ENCODE data around the gene KLHL40. TPM values are rescaled to one million over a fixed set of nuclear protein-coding genes. Genes with fewer than 3 reads are reported as not detected.

Gene KLHL40
- total RNA-seq, 2 experiments from 2014 or later: not detected

DNA sequence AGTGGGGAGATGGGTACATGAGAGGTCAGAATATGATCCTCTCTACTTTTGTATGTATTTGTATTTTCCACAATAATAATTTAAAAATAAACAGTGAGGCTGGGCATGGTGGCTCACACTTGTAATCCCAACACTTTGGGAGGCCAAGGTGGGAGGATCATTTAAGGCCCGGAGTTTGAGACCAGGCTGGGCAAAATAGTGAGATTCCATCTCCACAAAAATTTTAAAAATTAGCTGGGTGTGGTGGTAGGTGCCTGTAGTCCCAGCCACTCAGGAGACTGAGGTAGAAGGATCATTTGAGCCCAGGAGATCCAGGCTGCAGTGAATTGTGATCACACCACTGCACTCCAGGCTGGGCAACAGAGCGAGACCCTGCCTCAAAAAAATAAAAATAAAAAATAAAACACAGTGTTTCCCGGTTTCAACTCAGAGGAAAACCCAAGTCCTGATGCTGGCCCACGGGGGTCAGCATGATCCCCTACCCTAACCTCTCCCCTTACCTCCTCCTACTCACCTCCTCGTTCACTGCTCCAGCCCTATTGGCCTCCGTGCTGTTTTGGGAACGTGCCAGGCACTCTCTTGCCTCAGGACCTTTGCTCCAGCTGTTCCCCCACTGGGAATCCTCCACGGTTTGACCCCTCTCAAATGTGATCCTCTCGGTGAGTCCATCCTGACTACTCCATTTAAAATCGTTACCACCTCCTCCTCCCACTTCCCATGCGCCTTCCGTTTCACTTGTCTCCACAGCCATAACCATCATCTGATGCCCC lies 2.9 kb upstream of the KLHL40 start:
- Mint-ChIP-seq H3K27me3 (peaks cover 43% of the 10 kb centered on the region), H3K4me1 (peaks cover 16% of the 10 kb centered on the region), H3K27ac (no peak overlapping the region), H3K36me3 (no peaks in the 10 kb centered on the region), H3K4me3 (no peak overlapping the region), H3K9me3 (ENCODE audit: low read depth) (peaks cover 6% of the 10 kb centered on the region)
- CTCF ChIA-PET: no interaction called here
- ATAC-seq (no peak), DNase-seq (no peak)

- H3K36me3 Mint-ChIP-seq: no peaks in the 10 kb centered on the region
- H3K27ac Mint-ChIP-seq: no peak overlapping the region
- CTCF ChIA-PET: no interaction called here
- no peak overlapping the region for H3K4me3 Mint-ChIP-seq
- H3K4me1 Mint-ChIP-seq: peaks cover 7% of the 10 kb centered on the region
- ATAC-seq: peak; percentile 70
- peak; percentile 53 for DNase-seq
- H3K9me3 Mint-ChIP-seq (ENCODE audit: low read depth): no peaks in the 10 kb centered on the region
- H3K27me3 Mint-ChIP-seq: peaks cover 36% of the 10 kb centered on the region
These were observed 1.3 kb upstream of the KLHL40 start for GRCh38 chr3:42683875-42684598.

- H3K4me3 Mint-ChIP-seq: no peak overlapping the region
- no peaks in the 10 kb centered on the region for H3K36me3 Mint-ChIP-seq
- H3K9me3 Mint-ChIP-seq (ENCODE audit: low read depth): no peaks in the 10 kb centered on the region
- ATAC-seq (no peak), DNase-seq (no peak)
- peaks cover 5% of the 10 kb centered on the region for H3K4me1 Mint-ChIP-seq
- H3K27me3 Mint-ChIP-seq: peaks cover 37% of the 10 kb centered on the region
- H3K27ac Mint-ChIP-seq: no peak overlapping the region
- CTCF ChIA-PET: no interaction called here
These were observed 540 bp upstream of the KLHL40 start for GRCh38 chr3:42684632-42685362.

GRCh38 chr3:42685891-42686820 lies 819 bp downstream of the KLHL40 start:
- peaks cover 5% of the 10 kb centered on the region for H3K4me1 Mint-ChIP-seq
- CTCF ChIA-PET: no interaction called here
- H3K27ac Mint-ChIP-seq: no peak overlapping the region
- DNase-seq (no peak), ATAC-seq (no peak)
- H3K27me3 Mint-ChIP-seq: peaks cover 40% of the 10 kb centered on the region
- H3K36me3 Mint-ChIP-seq: no peaks in the 10 kb centered on the region
- H3K9me3 Mint-ChIP-seq (ENCODE audit: low read depth): no peaks in the 10 kb centered on the region
- H3K4me3 Mint-ChIP-seq: no peak overlapping the region

DNA sequence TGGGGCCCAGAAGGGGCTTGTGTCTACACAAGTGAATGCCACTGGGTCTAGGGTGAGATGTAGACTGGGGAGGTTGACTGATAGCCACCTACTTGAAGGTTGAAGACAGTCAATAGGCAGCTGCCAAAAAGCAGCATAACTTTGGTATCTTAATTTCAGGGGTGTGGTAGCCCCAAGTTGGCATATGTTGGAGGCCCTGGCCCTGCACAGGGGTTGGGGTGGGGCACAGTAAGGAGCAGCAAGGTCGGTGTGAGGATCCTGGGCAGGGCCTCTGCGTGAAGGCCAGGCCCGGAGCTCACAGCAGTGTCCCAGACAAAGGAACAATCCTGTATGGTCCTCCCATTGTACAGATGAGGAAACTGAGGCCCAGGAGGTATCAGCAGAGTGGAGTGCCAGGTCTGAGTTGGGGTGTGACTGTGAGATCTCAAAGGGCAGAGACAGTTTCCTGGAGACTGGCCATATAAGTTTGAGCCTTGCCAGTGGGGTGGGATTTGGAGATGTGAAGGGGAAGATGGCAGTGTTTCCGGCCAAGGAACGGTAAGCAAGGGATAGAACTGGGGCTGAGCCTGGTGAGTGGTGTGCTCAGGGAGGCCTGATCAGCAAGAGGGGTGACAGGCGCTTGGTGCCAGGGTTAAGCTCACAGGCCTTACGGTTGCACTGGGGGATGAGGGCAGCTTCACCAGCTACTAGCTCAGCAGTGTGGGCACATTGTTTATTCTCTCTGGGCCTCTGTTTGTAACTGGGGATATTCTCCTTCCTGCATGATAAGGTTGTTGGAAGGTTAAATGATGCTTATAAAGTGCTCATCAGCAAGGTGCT lies 1.7 kb downstream of the KLHL40 start:
- Mint-ChIP-seq H3K27ac (no peak overlapping the region), H3K4me1 (peaks cover 5% of the 10 kb centered on the region), H3K4me3 (no peak overlapping the region), H3K36me3 (no peaks in the 10 kb centered on the region), H3K9me3 (ENCODE audit: low read depth) (no peaks in the 10 kb centered on the region), H3K27me3 (peaks cover 37% of the 10 kb centered on the region)
- CTCF ChIA-PET: no interaction called here
- ATAC-seq (no peak), DNase-seq (no peak)

DNA sequence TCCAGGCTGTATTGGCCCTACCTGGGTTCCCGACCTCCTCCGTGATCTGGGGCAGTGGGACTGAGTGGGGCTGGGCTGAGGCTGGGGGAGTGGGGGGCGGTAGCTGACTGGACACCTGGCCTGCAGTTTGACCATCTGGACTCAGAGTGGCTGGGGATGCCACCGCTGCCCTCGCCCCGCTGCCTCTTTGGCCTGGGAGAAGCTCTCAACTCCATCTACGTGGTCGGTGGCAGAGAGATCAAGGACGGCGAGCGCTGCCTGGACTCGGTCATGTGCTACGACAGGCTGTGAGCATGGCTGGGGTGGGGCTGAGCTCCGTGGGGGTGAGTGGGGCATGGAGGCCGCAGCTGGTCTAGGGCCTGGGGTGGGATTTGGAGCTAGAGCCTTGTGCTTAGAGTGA lies 2.7 kb downstream of the KLHL40 start:
- no peak for DNase-seq
- H3K4me1 Mint-ChIP-seq: peaks cover 5% of the 10 kb centered on the region
- no peak overlapping the region for H3K27ac Mint-ChIP-seq
- no peaks in the 10 kb centered on the region for H3K9me3 Mint-ChIP-seq (ENCODE audit: low read depth)
- CTCF ChIA-PET: no interaction called here
- H3K36me3 Mint-ChIP-seq: no peaks in the 10 kb centered on the region
- H3K4me3 Mint-ChIP-seq: no peak overlapping the region
- ATAC-seq: no peak
- H3K27me3 Mint-ChIP-seq: peaks cover 32% of the 10 kb centered on the region

DNA sequence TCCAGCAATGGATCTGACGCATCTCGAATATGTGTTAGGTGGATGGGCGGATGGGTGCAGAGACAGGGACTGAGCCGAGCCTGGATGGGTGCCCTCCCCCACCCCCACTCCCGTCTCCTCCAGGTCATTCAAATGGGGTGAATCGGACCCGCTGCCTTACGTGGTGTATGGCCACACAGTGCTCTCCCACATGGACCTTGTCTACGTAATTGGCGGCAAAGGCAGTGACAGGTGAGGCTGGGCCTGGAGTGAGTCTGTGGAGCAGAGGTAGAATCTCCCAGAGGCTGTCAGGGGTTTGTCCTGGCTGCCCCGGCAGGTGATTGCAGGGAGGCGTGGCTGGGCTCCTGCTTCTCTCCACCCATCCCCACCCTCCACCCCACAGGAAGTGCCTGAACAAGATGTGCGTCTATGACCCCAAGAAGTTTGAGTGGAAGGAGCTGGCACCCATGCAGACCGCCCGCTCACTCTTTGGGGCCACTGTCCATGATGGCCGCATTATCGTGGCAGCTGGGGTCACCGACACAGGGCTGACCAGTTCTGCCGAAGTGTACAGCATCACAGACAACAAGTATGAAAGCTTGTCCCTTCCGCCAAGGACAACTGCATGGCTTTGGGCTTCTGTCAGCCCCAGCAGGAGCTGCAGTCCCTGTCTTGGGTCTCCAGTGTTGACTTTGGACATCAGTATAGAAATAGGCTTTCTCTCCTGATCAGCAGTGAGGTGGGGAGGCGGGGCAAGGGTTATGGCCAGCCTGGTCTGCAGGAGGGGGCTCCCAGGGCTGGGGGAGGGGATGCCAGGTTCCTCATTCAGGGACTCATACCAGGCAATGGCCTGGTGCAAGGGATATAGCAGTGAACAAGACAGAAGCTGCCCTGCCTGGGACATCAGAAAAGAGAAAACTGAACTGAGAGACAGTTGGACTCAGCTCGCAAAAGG lies 3.4 kb downstream of the KLHL40 start:
- H3K4me1 Mint-ChIP-seq: peaks cover 3% of the 10 kb centered on the region
- ATAC-seq (no peak), DNase-seq (no peak)

DNA sequence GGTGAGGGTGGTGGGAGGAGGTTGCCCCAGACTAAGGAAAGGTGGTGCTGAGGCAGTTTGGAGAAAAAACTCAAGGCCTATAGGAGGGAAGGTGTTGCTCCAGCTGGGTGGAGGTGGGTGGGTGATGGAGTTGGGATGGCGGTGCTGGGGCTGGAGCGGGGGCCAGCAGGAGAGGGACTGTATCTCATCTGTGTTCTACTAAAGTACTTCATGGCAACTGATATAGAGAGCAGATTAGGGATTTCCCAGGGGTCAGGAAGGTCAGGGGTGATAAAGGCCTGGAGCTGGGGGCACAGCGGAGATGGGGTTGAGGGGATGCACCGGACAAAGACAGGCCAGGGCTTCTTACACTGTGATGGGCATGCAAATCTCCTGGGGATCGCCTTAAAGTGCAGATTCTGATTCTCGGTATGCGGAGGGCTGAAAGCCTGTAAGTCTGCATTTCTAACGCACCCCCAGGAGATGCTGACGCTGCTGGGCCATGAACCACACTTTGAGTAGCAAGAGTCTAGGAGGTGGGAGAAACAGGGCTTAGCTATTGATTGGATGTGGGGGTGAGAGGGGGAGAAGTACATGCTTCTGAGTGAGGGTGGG lies 4.2 kb downstream of the KLHL40 start:
- Mint-ChIP-seq H3K27ac (no peak overlapping the region), H3K9me3 (ENCODE audit: low read depth) (no peaks in the 10 kb centered on the region), H3K36me3 (no peaks in the 10 kb centered on the region), H3K4me1 (peaks cover 2% of the 10 kb centered on the region), H3K4me3 (no peak overlapping the region), H3K27me3 (peaks cover 29% of the 10 kb centered on the region)
- ATAC-seq (no peak), DNase-seq (no peak)
- CTCF ChIA-PET: interaction anchor here (1.2 kb wide), 1 partner anchor 10 kb away, joined by 3 read pairs; no protein-coding TSS in a partner anchor

More for the DNA sequence above, 3.4 kb downstream of the KLHL40 start:
- H3K27ac Mint-ChIP-seq: no peak overlapping the region
- CTCF ChIA-PET: no interaction called here
- no peaks in the 10 kb centered on the region for H3K9me3 Mint-ChIP-seq (ENCODE audit: low read depth)
- no peaks in the 10 kb centered on the region for H3K36me3 Mint-ChIP-seq
- H3K27me3 Mint-ChIP-seq: peaks cover 30% of the 10 kb centered on the region
- H3K4me3 Mint-ChIP-seq: no peak overlapping the region

DNA sequence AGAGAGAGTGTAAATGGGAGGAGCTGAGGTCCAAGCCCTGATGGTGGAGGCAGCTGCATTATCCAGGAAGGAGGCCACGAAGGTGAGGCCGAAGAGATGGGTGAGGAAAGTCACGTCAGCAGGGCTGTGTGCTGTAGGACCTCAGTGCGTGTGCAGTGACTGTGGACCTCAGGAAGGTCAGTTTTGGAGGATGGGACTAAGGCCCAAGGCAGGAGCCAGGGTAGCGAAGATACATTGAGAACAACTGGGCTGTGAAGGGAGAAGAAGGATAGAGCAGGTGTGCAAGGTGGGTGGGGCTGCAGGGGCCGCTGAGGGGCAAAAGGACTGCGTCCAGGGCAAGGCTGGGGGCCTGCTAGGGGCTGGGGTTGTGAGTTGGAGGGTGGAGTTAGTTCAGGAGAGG lies 4.9 kb downstream of the KLHL40 start:
- Mint-ChIP-seq H3K27me3 (peaks cover 25% of the 10 kb centered on the region), H3K36me3 (no peaks in the 10 kb centered on the region)
- CTCF ChIA-PET: interaction anchor here (1.2 kb wide), 1 partner anchor 11 kb away, joined by 3 read pairs; no protein-coding TSS in a partner anchor

DNA sequence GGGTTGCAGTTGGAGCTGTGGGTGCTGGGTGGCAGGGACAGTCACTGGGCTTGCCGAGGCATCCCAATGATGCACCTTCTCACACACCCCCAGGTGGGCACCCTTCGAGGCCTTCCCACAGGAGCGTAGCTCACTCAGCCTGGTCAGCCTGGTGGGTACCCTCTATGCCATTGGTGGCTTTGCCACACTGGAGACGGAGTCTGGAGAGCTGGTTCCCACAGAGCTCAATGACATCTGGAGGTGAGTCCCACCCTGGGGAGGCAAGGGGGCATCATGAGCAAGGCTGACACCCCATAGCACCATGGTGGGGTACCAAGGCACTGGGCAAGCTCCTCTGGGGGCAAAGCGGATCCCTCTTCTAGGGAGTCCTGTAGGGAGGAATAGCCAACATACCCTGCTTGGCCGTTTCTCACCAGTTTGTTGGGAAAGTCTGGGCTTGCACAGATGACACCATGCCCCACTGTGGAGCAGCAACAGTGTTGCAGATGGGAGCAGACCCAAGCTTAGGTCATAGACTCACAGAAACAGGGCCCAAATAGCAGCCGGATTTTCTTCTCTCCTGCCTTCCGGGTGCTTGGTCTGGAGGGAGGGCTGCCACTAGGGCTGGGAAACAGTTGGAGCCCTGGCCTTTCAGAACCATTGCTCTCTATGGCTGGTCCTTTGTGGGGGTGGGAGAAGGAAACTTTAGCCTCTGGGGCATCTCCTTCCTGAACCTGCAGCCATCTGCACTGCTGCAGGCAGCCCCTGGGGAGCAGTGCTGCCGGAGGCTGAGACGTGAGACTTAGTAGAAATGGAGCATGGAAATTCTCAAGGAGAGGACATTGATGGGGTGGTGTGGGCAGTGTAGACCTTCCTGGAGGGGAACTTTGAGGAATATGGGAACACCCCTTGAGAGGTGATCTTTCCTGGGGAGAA lies 5.7 kb downstream of the KLHL40 start:
- ATAC-seq: no peak
- no peak for DNase-seq
- H3K4me3 Mint-ChIP-seq: no peak overlapping the region
- peaks cover 19% of the 10 kb centered on the region for H3K27me3 Mint-ChIP-seq
- H3K9me3 Mint-ChIP-seq (ENCODE audit: low read depth): no peaks in the 10 kb centered on the region
- no peaks in the 10 kb centered on the region for H3K36me3 Mint-ChIP-seq
- CTCF ChIA-PET: interaction anchor here (1.2 kb wide), 1 partner anchor 12 kb away, joined by 3 read pairs; no protein-coding TSS in a partner anchor
- H3K27ac Mint-ChIP-seq: no peak overlapping the region
- H3K4me1 Mint-ChIP-seq: no peaks in the 10 kb centered on the region

More for the DNA sequence above, 4.9 kb downstream of the KLHL40 start:
- peaks cover 2% of the 10 kb centered on the region for H3K4me1 Mint-ChIP-seq
- no peaks in the 10 kb centered on the region for H3K9me3 Mint-ChIP-seq (ENCODE audit: low read depth)
- H3K4me3 Mint-ChIP-seq: no peak overlapping the region
- ATAC-seq (no peak), DNase-seq (no peak)
- H3K27ac Mint-ChIP-seq: no peak overlapping the region

All from activated CD8-positive, alpha-beta memory T cell treated with anti-CD3 and anti-CD28 coated beads, Interleukin-2, amount 10 ng/mL, durations not matched to agents 7 days and 5 days (primary cell).